Measurements from ENCODE around the gene ABCC4.

DNA sequence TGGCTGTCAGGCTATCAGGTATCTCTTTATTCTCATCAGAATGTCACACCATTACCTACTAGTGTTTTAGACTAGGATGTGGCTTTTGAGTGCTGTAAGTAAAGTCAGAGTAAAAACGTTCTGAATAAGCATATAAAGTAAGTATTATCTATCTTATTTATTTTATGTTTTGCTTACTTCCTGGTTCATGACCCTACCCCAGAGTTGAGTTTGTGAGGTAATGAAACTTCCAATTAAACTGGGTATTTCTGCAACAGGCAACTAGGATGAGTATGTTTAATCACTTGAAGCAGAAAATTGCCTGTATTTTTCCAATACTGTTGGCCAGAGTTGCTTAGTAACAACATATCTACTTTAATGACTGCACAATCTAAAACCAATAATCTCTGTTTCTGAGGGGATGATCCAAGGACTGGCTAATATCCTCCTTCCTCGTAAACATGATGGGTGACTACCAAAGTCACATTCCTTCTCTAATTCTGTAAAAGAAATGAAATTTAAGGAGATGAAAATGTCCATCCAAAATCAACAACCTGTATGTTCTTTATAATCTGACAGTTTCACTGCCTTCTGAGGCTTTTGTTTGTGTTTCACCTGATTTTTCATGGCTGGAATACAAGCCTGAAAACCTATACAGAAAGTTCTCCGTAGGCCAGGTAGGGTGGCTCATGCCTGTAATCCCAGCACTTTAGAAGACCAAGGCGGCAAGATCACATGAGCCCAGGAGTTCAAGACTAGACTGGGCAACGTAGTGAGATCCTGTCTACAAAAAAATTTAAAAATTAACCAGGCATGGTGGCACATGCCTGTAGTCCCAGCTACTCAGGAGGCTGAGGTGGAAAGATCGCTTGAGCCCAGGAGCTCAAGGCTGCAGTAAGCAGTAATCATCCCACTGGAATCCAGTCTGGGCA lies 83.1 kb downstream of the ABCC4 start:
- TF ChIP-seq, protein P1, sequence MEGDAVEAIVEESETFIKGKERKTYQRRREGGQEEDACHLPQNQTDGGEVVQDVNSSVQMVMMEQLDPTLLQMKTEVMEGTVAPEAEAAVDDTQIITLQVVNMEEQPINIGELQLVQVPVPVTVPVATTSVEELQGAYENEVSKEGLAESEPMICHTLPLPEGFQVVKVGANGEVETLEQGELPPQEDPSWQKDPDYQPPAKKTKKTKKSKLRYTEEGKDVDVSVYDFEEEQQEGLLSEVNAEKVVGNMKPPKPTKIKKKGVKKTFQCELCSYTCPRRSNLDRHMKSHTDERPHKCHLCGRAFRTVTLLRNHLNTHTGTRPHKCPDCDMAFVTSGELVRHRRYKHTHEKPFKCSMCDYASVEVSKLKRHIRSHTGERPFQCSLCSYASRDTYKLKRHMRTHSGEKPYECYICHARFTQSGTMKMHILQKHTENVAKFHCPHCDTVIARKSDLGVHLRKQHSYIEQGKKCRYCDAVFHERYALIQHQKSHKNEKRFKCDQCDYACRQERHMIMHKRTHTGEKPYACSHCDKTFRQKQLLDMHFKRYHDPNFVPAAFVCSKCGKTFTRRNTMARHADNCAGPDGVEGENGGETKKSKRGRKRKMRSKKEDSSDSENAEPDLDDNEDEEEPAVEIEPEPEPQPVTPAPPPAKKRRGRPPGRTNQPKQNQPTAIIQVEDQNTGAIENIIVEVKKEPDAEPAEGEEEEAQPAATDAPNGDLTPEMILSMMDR (tag by site-specific recombination; IDR thresholded peaks at IDR 0.05): no peak
- TF ChIP-seq KLF8 (tag by site-specific recombination; IDR thresholded peaks at IDR 0.05): no peak
- TF ChIP-seq ZNF174 (tag by site-specific recombination; IDR thresholded peaks at IDR 0.05): no peak
